WTC11 (cell line): ENCODE results near the gene DCUN1D2. TPM values are rescaled to one million over a fixed set of nuclear protein-coding genes. Genes with fewer than 3 reads are reported as not detected.

ENCODE experiments used
- ATAC-seq: fragments of 200-7000 bp; cut with Tn5 transposase; 2 replicates; pipeline ENCODE4 v1.10.0; 2021; ENCODE audit warnings: mild to moderate bottlenecking, moderate library complexity
- Bru-seq: library from RNA; stranded (reverse); fragments of 400-500 nt; gene quantifications from one replicate; lab custom pipeline; 2021; lab: Mats Ljungman, UMichigan
- CTCF ChIA-PET: fragments of 300-600 bp; sonication (Branson Sonifier 250); formaldehyde crosslinking; loops from one replicate; lab custom pipeline; 2021; ENCODE audit warnings: antibody characterized with exemption; lab: Charles Lee
- POLR2A ChIA-PET: fragments of 350-600 bp; sonication (Branson Sonifier 250); formaldehyde crosslinking; loops from one replicate; lab custom pipeline; 2021; ENCODE audit warnings: antibody characterized with exemption; lab: Charles Lee
- DNase-seq: peaks from one replicate; pipeline ENCODE4 v3.0.0; 2021; ENCODE audit warnings: low spot score
- H3K27ac Mint-ChIP-seq: 2 replicates; pipeline ENCODE4 v1.8.0; 2021; ENCODE audit warnings: mixed read lengths
- H3K27me3 Mint-ChIP-seq: 2 replicates; pipeline ENCODE4 v1.8.0; 2021; ENCODE audit warnings: low read depth, mild to moderate bottlenecking, moderate library complexity, mixed read lengths
- H3K36me3 Mint-ChIP-seq: 2 replicates; pipeline ENCODE4 v1.8.0; 2021; ENCODE audit warnings: mixed read lengths
- H3K4me1 Mint-ChIP-seq: 2 replicates; pipeline ENCODE4 v1.8.0; 2022; ENCODE audit warnings: mixed read lengths
- H3K4me3 Mint-ChIP-seq: 2 replicates; pipeline ENCODE4 v1.8.0; 2021; ENCODE audit warnings: mild to moderate bottlenecking, moderate library complexity, mixed read lengths
- H3K9me3 Mint-ChIP-seq: 2 replicates; pipeline ENCODE4 v1.8.0; 2021; ENCODE audit warnings: mixed read lengths
- AFF4 ChIP-seq: sonication (generic); formaldehyde crosslinking; IDR thresholded peaks from 2 replicates; pipeline ENCODE4 v1.8.1; 2023; ENCODE audit warnings: mild to moderate bottlenecking, missing genetic modification reagents, borderline replicate concordance
- AR ChIP-seq: fragments of 250-450 bp; sonication (Bioruptor Pico); IDR thresholded peaks from 2 replicates; pipeline ENCODE4 v1.9.0; 2021; ENCODE audit warnings: mild to moderate bottlenecking
- MAX ChIP-seq: sonication (generic); formaldehyde crosslinking; IDR thresholded peaks from 2 replicates; pipeline ENCODE4 v1.8.0; 2022; ENCODE audit warnings: mild to moderate bottlenecking, missing genetic modification reagents
- NFATC4 ChIP-seq: fragments of 250-450 bp; sonication (Bioruptor Pico); IDR thresholded peaks from 2 replicates; pipeline ENCODE4 v1.9.0; 2021; ENCODE audit warnings: mild to moderate bottlenecking
- NFYB ChIP-seq: sonication (generic); formaldehyde crosslinking; conservative IDR thresholded peaks from 2 replicates; pipeline ENCODE4 v1.8.0; 2022; ENCODE audit warnings: low read depth, missing genetic modification reagents
- PRDM15 ChIP-seq: sonication (generic); formaldehyde crosslinking; IDR thresholded peaks from 2 replicates; pipeline ENCODE4 v1.8.0; 2022; ENCODE audit warnings: missing genetic modification reagents
- TCF7 ChIP-seq: sonication (generic); formaldehyde crosslinking; IDR thresholded peaks from 2 replicates; pipeline ENCODE4 v1.8.0; 2022; ENCODE audit warnings: mild to moderate bottlenecking, low read depth, missing genetic modification reagents, moderate library complexity
- TP53 ChIP-seq: sonication (generic); formaldehyde crosslinking; IDR thresholded peaks from 2 replicates; pipeline ENCODE4 v1.8.1; 2023; ENCODE audit warnings: mild to moderate bottlenecking, missing genetic modification reagents
- USF2 ChIP-seq: sonication (generic); formaldehyde crosslinking; IDR thresholded peaks from 2 replicates; pipeline ENCODE4 v1.8.1; 2023; ENCODE audit warnings: mild to moderate bottlenecking, missing genetic modification reagents, moderate library complexity
- ZBTB21 ChIP-seq: sonication (generic); formaldehyde crosslinking; IDR thresholded peaks from 2 replicates; pipeline ENCODE4 v1.8.1; 2023; ENCODE audit warnings: mild to moderate bottlenecking, missing genetic modification reagents, borderline replicate concordance
- ZNF263 ChIP-seq: sonication (generic); formaldehyde crosslinking; IDR thresholded peaks from 2 replicates; pipeline ENCODE4 v1.8.1; 2022; ENCODE audit warnings: low read depth, mild to moderate bottlenecking, moderate library complexity, missing genetic modification reagents
- ZNF425 ChIP-seq: fragments of 250-450 bp; sonication (Bioruptor Pico); conservative IDR thresholded peaks from 2 replicates; pipeline ENCODE4 v1.9.0; 2021; ENCODE audit warnings: mild to moderate bottlenecking
- ZNF532 ChIP-seq: fragments of 250-450 bp; sonication (Bioruptor Pico); IDR thresholded peaks from 2 replicates; pipeline ENCODE4 v1.9.0; 2021; ENCODE audit warnings: mild to moderate bottlenecking, borderline replicate concordance
- long read RNA-seq, 3 experiments: library from RNA in 1 of 3; library from capped mRNA in 1 of 3; library from polyadenylated mRNA in 1 of 3; unstranded in 2 of 3; stranded (forward) in 1 of 3; transcript quantifications; one replicate each; pipeline ENCODE4 v2.0.0, GENCODE V29; 2021
- total RNA-seq: library from RNA; stranded (reverse); gene quantifications from 3 replicates; pipeline ENCODE4 v1.2.3, GENCODE V29; 2021

Gene DCUN1D2
- total RNA-seq, result 34.0 to 42.5 TPM (median 36.0 TPM) in 3 replicates
- Bru-seq, nascent RNA, result percentile 91 among the genes with signal in this experiment
- long read RNA-seq, experiment 1, transcript DCUN1D2-208 (7 exons, 2,045 nt), result major isoform, 11 of 59 reads
- long read RNA-seq, experiment 1, transcript DCUN1D2-202 (8 exons, 3,164 nt), result minor isoform, 5 of 59 reads
- long read RNA-seq, experiment 1, partial matches to known transcripts, result 7 of 59 reads
- long read RNA-seq, experiment 1, other reads (novel, unspliced or antisense), result 36 of 59 reads
- long read RNA-seq, experiment 2, partial matches to known transcripts, result 2 of 14 reads
- long read RNA-seq, experiment 2, other reads (novel, unspliced or antisense), result 12 of 14 reads
- long read RNA-seq, experiment 3, partial matches to known transcripts, result 1 of 4 reads
- long read RNA-seq, experiment 3, other reads (novel, unspliced or antisense), result 3 of 4 reads

- H3K4me1 Mint-ChIP-seq, result peaks cover 75% of the 10 kb centered on the region
- peak within 1 kb of the TSS; percentile 77 for H3K27ac Mint-ChIP-seq
- no peaks in the 10 kb centered on the region for H3K9me3 Mint-ChIP-seq
- H3K4me3 Mint-ChIP-seq, result peak within 1 kb of the TSS; percentile 86
- H3K27me3 Mint-ChIP-seq, result no peaks in the 10 kb centered on the region
- CTCF ChIA-PET, result interaction anchor here (0.6 to 2.5 kb wide), 4 partner anchors 33 to 71 kb away, joined by 3 to 22 read pairs (median 10); no protein-coding TSS in a partner anchor
- POLR2A ChIA-PET, result no interaction called here
- ATAC-seq (peak; percentile 70), DNase-seq (peak; percentile 88)
- peaks cover 2% of the 10 kb centered on the region for H3K36me3 Mint-ChIP-seq
- TF ChIP-seq MAX (CRISPR knock-in tag), result peak; percentile 18; the same call in 1 of the 2 replicates
- 0 out of 2 replicates have a peak, but pooled peaks have one; percentile 17 for TF ChIP-seq PRDM15
- TF ChIP-seq ZNF425 (CRISPR knock-in tag), result no peak
- peak; percentile 30; the same call in 1 of the 2 replicates for TF ChIP-seq AFF4 (CRISPR knock-in tag)
- no peak; the same call in 1 of the 2 replicates for TF ChIP-seq NFYB
- TF ChIP-seq TP53, result peak; percentile 15; the same call in 1 of the 2 replicates
- peak; percentile 23; the same call in 1 of the 2 replicates for TF ChIP-seq USF2 (CRISPR knock-in tag)
- TF ChIP-seq NFATC4 (CRISPR knock-in tag), result no peak
- TF ChIP-seq ZNF532, result no peak
- TF ChIP-seq TCF7 (CRISPR knock-in tag), result no peak
- TF ChIP-seq ZNF263, result no peak
- TF ChIP-seq ZBTB21 (CRISPR knock-in tag), result peak; percentile 37; the same call in 1 of the 2 replicates
- no peak for TF ChIP-seq AR (CRISPR knock-in tag)
Measured at GRCh38 chr13:113490496-113491417, at the start of gene DCUN1D2. DCUN1D2 (minus strand) TSS chr13:113490711; CDS start chr13:113490669, 42 bp downstream.
